Bronchial epithelial cell (primary cell): ENCODE results near the gene GOSR1. TPM values are rescaled to one million over a fixed set of nuclear protein-coding genes. Genes with fewer than 3 reads are reported as not detected.
"Not testable (repeated sequence)": the region's sequence is repeated elsewhere in the genome, so short reads cannot be mapped to it uniquely, and the experiment has no call there.

Experiments
- DNase-seq: peaks from one replicate; pipeline ENCODE4 v3.0.0-alpha.2; 2010; ENCODE audit warnings: low read depth
- FAIRE-seq: peaks from 2 replicates; lab custom pipeline; 2011; peaks lifted over from hg19 to GRCh38; lab: Jason Lieb, UNC
- H3K27me3 ChIP-seq: 2 replicates; pipeline ENCODE4 v1.5.1; 2011; ENCODE audit warnings: low read length; ENCODE audit not compliant: control insufficient read depth, insufficient read depth
- H3K36me3 ChIP-seq: 2 replicates; pipeline ENCODE4 v1.5.1; 2011; ENCODE audit warnings: low read length; ENCODE audit not compliant: control insufficient read depth, insufficient read depth
- H3K4me3 ChIP-seq: 2 replicates; pipeline ENCODE4 v1.5.1; 2011; ENCODE audit warnings: mild to moderate bottlenecking, low read depth, low read length, control low read depth
- total RNA-seq: library from RNA; depleted of rRNA; stranded (reverse); fragments of >200 nt; gene quantifications from 2 replicates; pipeline ENCODE4 v1.2.1, GENCODE V29; 2014
- TF ChIP-seq, protein P1 (sequence below): IDR thresholded peaks from 2 replicates; pipeline ENCODE4 v1.5.1; 2011; ENCODE audit warnings: mild to moderate bottlenecking, moderate library complexity, low read length, control low read depth, inconsistent platforms; ENCODE audit not compliant: insufficient read depth, severe bottlenecking

The GOSR1 gene
- total RNA-seq, 1 donor from 2014 or later, result 38.7 TPM

DNA sequence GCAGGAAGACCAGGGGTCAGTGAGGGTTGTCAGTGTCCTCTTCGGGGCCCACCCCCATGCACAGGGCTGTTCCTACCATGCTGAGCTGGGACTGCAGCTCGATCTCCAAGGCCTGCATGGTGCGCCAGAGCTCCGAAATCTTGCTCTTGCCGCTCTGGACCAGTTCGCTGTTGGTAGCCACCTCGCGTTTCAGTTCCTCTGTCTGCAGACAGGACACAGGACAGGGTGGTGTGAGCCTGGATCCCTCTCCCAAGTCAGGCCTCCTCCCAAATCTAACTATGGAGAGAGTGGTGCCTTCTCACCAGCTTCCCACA is 90.9 kb downstream of the GOSR1 start:
- TF ChIP-seq, protein P1, sequence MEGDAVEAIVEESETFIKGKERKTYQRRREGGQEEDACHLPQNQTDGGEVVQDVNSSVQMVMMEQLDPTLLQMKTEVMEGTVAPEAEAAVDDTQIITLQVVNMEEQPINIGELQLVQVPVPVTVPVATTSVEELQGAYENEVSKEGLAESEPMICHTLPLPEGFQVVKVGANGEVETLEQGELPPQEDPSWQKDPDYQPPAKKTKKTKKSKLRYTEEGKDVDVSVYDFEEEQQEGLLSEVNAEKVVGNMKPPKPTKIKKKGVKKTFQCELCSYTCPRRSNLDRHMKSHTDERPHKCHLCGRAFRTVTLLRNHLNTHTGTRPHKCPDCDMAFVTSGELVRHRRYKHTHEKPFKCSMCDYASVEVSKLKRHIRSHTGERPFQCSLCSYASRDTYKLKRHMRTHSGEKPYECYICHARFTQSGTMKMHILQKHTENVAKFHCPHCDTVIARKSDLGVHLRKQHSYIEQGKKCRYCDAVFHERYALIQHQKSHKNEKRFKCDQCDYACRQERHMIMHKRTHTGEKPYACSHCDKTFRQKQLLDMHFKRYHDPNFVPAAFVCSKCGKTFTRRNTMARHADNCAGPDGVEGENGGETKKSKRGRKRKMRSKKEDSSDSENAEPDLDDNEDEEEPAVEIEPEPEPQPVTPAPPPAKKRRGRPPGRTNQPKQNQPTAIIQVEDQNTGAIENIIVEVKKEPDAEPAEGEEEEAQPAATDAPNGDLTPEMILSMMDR, result no peak
- DNase-seq (no peak), FAIRE-seq (no peak)
- Histone ChIP-seq H3K36me3 (no peaks in the 10 kb centered on the region), H3K27me3 (no peaks in the 10 kb centered on the region), H3K4me3 (no peak overlapping the region)

DNA sequence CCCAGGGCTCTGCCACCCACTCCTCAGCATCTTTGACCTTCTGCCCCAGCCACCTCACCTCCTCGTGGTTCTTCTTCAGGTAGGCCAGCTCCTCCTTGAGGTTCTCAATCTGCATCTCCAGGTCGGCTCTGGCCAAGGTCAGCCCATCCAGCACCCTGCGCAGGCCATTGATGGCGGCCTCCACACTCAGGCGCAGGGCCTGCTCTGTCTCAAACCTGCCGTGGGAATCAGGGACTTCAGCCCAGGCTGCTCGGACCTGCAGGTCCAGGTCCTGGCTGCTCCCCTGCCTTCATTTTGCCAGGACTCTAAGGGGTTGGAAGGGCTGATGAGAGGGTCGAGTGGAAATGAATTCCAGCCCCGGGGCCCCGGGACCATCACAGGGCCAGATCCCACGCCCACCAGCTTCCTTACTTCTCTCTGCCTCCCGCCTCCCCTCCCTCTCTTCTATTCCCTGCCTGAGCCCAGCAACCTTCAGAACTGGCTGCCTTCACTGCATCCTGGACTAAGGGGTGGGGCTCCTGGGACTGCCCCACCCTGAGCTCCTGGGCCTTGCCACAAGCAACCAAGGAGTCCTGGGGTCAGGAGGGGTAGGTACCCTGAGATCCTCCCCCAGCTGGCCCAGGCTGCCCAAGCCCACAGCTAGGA is 92.4 kb downstream of the GOSR1 start:
- not testable (repeated sequence) for H3K36me3 ChIP-seq, H3K27me3 ChIP-seq, FAIRE-seq, H3K4me3 ChIP-seq, DNase-seq

DNA sequence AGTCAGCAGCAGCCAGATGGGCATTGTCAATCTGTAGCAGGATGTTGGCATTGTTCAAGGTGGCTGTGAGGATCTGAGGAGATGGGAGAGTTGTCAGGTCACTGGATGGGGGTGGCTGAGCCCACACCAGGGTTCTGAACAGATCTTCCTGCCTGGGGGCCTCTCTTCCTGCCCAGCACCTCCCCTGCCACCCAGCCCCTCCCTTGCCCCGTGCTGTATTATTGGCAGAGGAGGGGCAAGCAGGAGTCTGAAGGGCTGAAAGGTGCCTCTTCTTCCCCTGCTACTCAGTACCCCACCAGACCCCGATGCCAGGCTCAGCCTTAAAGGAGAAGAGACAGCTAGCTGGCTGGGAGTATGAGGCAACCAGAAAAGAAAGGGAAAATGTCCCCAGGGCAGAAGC is 93.0 kb downstream of the GOSR1 start:
- no peak overlapping the region for H3K4me3 ChIP-seq
- DNase-seq (no peak), FAIRE-seq (no peak)
- TF ChIP-seq, protein P1, result no peak
- H3K36me3 ChIP-seq, result no peaks in the 10 kb centered on the region
- no peaks in the 10 kb centered on the region for H3K27me3 ChIP-seq

DNA sequence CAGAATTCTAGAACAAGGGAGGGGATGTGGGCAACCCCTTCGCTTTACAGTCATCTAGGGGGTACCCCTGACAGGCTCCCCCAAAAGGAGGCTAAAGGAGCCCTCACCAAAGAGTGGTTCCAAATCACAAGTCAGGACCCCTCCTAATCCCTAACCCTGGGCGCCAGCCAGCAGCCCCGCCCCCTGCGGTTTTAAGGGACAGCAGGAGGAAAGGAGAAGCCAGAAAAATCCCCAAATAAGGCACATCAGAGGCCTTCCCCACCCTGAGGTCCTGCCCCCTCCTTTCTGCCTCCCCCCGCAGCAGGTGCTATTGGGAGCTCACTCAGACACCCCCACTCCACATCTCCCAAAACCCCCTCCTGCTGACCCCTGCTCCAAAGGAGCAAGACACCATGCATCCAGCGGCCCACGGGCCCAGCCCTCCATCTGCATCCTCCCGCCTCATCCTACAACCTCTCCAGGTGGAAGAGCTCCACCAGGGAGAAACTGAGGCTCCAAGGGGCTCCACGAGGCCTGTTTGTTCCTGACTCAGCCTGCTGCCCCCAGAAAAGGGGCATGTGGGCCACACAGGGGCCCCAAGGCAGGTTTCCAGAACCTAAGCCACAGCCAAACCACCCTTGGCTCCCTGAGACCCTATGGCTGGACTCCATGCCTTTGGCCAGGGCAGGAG is 93.5 kb downstream of the GOSR1 start:
- TF ChIP-seq, protein P1, result no peak
- Histone ChIP-seq H3K27me3 (no peaks in the 10 kb centered on the region), H3K4me3 (no peak overlapping the region), H3K36me3 (no peaks in the 10 kb centered on the region)
- FAIRE-seq (no peak), DNase-seq (no peak)

DNA sequence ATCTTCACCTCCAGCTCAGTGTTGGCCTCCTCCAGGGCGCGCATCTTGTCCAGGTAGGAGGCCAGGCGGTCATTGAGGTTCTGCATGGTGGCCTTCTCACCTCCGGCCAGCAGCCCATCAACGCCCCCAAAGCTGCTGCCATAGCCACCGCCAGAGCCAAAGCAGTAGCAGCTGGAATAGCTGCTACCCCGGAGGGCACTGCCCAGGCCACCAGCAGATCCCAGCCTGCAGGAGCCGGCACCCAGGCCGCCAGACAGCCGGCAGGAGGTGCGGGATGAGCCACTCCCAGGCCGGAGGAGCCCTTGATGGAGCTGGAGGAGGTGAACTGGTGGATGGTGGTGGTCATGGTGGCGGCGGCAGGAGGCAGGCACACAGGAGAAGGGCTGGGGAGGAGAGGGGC is 94.2 kb downstream of the GOSR1 start:
- not testable (repeated sequence) for H3K36me3 ChIP-seq, DNase-seq, FAIRE-seq, H3K27me3 ChIP-seq, H3K4me3 ChIP-seq

DNA sequence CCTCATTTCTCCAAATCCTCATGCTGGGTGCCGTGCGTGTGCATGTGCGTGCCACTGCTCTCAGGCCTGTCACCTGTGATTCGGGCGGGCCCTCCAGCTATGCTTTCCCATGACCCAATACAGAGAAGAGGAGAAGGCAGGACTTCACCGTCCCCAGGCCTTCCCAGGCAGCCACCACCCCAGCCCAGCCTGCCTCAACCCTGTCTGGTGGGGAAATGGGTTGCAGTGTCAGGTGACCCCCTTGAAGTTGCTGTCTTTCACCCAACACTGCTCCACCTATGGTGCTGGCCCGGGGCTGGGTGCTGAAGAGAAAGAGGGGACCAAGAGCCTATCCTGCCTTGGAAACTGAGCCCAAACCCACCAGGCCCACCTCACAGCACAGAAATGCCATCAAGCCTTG is 94.7 kb downstream of the GOSR1 start:
- TF ChIP-seq, protein P1, result no peak
- H3K4me3 ChIP-seq, result no peak overlapping the region
- H3K27me3 ChIP-seq, result no peaks in the 10 kb centered on the region
- no peaks in the 10 kb centered on the region for H3K36me3 ChIP-seq
- DNase-seq (no peak), FAIRE-seq (no peak)

DNA sequence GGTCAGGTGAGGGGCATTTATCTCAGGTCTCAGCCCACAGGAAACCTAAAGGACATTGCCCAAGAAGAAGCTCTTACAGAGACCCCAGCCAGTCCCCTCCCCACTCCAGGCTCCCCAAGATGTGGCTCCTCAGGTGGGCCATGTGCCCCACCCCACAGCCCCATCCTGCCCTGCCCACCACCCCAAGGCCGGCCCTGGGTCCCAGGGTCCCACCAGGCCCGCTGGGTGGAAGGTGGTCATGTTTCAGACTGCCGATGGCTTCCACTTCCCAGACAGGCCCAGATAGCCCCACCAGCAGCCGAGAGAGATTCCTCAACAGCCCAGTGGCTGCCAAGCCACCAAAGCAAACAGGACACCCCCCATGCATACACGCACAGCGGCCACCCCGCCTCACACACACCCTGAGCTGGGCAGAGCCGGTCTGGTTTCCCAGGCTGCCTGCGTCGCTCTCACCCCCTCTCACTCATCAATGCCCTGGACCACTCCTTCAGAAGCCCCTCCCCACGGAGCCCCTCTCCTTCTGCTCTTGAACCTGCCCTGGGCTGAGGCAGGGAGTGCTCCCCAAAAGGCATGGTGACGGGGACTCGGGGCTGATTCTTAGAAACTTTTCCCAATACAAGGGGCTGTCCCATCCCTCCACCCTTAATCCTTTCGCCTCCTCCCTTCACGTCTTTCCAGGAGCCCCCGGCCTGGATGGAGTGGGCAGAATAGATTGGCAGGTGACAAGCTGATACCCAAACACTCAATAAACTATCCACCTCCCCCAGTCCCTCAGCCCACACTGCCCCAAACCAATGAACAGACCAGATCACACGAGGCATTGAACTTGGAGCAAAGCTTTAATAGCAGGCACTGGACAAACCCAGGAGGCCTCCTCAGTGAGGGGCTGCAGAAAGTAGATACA is 95.7 kb downstream of the GOSR1 start:
- not testable (repeated sequence) for DNase-seq, H3K4me3 ChIP-seq, H3K27me3 ChIP-seq, H3K36me3 ChIP-seq, FAIRE-seq
